ENCODE results near the gene DNAJB13. TPM values are rescaled to one million over a fixed set of nuclear protein-coding genes. Genes with fewer than 3 reads are reported as not detected.

The DNAJB13 gene
- total RNA-seq, 1 experiment from 2014 or later, result not detected

DNA sequence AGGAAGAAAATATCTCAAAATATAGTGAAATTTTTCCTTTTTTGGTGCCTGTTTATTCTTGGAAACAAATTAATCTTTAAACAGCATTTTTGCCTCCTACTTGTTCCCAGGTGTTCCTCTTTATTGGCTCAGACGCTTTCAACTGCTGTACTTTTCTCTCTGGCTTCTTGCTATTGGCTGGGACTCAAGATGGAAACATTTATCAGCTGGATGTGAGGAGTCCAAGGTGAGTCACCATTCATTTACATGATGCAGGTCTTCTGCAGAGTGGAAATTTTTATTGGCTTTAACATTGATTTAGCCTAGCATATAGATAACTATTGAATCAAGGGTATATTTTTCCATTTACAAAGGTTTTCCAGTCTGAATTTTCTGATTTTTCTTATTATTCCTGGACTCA is 34.4 kb upstream of the DNAJB13 start:
- H3K23me2 ChIP-seq (ENCODE audit: insufficient read length, low read depth, low read length, poor library complexity, severe bottlenecking), result no peaks in the 10 kb centered on the region
- no peak overlapping the region for H3K9ac ChIP-seq (ENCODE audit: extremely low read depth, insufficient read length, low read length)
- Mint-ChIP-seq H3K27me3 (ENCODE audit: low read depth) (no peaks in the 10 kb centered on the region), H3K4me1 (no peaks in the 10 kb centered on the region), H3K27ac (no peak overlapping the region; a peak in 1 of 7 replicates), H3K36me3 (ENCODE audit: insufficient read depth in 1 of 3, low read depth in 3 of 3) (peaks cover 9 to 49% (median 35%) of the 10 kb centered on the region in 3 experiments; a peak in 6 of 7 replicates), H3K4me3 (no peak overlapping the region), H3K9me3 (no peaks in the 10 kb centered on the region)
- H3K23ac ChIP-seq (ENCODE audit: insufficient read length, low read depth, low read length), result no peak overlapping the region
- H3K18ac ChIP-seq (ENCODE audit: insufficient read length, low read depth, low read length), result no peak overlapping the region
- H2BK15ac ChIP-seq (ENCODE audit: low read depth, low read length), result no peak overlapping the region
- no peak overlapping the region for H2BK120ac ChIP-seq (ENCODE audit: low read depth, low read length, poor library complexity, severe bottlenecking)
- no peak overlapping the region for H3K4ac ChIP-seq (ENCODE audit: low read depth, low read length)
- WGBS (ENCODE audit: extremely low coverage, insufficient read length, low lambda C conversion rate), result no CpG with 5 or more reads among the region's 1 CpG
- no peaks in the 10 kb centered on the region for H3K9me3 ChIP-seq (ENCODE audit: control insufficient read depth, low read depth, low read length)
- no peak overlapping the region for H4K8ac ChIP-seq (replicated peaks; ENCODE audit: insufficient read length, low read depth, low read length)
- no peak overlapping the region for H3K27ac ChIP-seq (ENCODE audit: insufficient read length, low read depth, low read length)
- no peak overlapping the region for H2AFZ ChIP-seq (ENCODE audit: low read length)
- no peak overlapping the region for H3K4me2 ChIP-seq (ENCODE audit: insufficient read depth, insufficient read length, low read length)
- H2BK12ac ChIP-seq (ENCODE audit: insufficient read length, low read depth, low read length), result no peak overlapping the region
- H4K20me1 ChIP-seq (ENCODE audit: control insufficient read depth, insufficient read depth, insufficient read length), result no peaks in the 10 kb centered on the region
- no peak overlapping the region for H2AK5ac ChIP-seq (ENCODE audit: insufficient read length, low read length)
- no peak overlapping the region for H4K91ac ChIP-seq (ENCODE audit: insufficient read length, low read depth, low read length)
- no peak overlapping the region for H2BK5ac ChIP-seq (ENCODE audit: insufficient read length, low read length)
- H2BK20ac ChIP-seq (ENCODE audit: low read depth, low read length, poor library complexity, severe bottlenecking), result no peak overlapping the region
- H3K4me1 ChIP-seq (ENCODE audit: insufficient read depth, low read length), result no peaks in the 10 kb centered on the region
- H3K27me3 ChIP-seq (ENCODE audit: insufficient read depth, low read length), result no peaks in the 10 kb centered on the region
- no peak overlapping the region for H3K14ac ChIP-seq (ENCODE audit: insufficient read depth, low read length)
- no peaks in the 10 kb centered on the region for H3K79me2 ChIP-seq (ENCODE audit: insufficient read depth, low read length)
- H4K5ac ChIP-seq (ENCODE audit: insufficient read length, low read depth, low read length), result no peak overlapping the region
- no peak overlapping the region for H3T11ph ChIP-seq (ENCODE audit: low read length)
- DNase-seq, result no peak
- no peak overlapping the region for H3K56ac ChIP-seq (ENCODE audit: insufficient read length, low read depth, low read length)
- TF ChIP-seq, protein P1, sequence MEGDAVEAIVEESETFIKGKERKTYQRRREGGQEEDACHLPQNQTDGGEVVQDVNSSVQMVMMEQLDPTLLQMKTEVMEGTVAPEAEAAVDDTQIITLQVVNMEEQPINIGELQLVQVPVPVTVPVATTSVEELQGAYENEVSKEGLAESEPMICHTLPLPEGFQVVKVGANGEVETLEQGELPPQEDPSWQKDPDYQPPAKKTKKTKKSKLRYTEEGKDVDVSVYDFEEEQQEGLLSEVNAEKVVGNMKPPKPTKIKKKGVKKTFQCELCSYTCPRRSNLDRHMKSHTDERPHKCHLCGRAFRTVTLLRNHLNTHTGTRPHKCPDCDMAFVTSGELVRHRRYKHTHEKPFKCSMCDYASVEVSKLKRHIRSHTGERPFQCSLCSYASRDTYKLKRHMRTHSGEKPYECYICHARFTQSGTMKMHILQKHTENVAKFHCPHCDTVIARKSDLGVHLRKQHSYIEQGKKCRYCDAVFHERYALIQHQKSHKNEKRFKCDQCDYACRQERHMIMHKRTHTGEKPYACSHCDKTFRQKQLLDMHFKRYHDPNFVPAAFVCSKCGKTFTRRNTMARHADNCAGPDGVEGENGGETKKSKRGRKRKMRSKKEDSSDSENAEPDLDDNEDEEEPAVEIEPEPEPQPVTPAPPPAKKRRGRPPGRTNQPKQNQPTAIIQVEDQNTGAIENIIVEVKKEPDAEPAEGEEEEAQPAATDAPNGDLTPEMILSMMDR (conservative IDR thresholded peaks at IDR 0.05), result no peak
- no peaks in the 10 kb centered on the region for H3K79me1 ChIP-seq (ENCODE audit: insufficient read depth, low read depth, low read length, poor library complexity, severe bottlenecking)

Data from H9 (cell line).